Lower lobe of right lung (tissue), 2 donors: ENCODE measurements around the gene QRICH2. TPM values are rescaled to one million over a fixed set of nuclear protein-coding genes. Genes with fewer than 3 reads are reported as not detected.
A peak's percentile ranks its signal among the peaks of the same experiment; 100 is the strongest.
"Not testable (repeated sequence)": the region's sequence is repeated elsewhere in the genome, so short reads cannot be mapped to it uniquely, and the experiment has no call there.

Source experiments
- ATAC-seq, 2 donors: fragments of 200-7000 bp; cut with Tn5 transposase; one replicate each; pipeline ENCODE4 v1.9.1; 2020 to 2022; ENCODE audit warnings: mild to moderate bottlenecking in 2 of 2, moderate library complexity in 2 of 2
- DNase-seq: peaks from one replicate; pipeline ENCODE4 v3.0.0-alpha.2; 2020
- H3K27ac ChIP-seq: fragments of 200-600 bp; one replicate; pipeline ENCODE4 v1.8.0; 2022
- H3K27me3 ChIP-seq: fragments of 200-600 bp; one replicate; pipeline ENCODE4 v1.8.0; 2022; ENCODE audit warnings: low read depth
- H3K36me3 ChIP-seq: fragments of 200-600 bp; one replicate; pipeline ENCODE4 v1.8.0; 2022; ENCODE audit warnings: mild to moderate bottlenecking
- H3K4me1 ChIP-seq: fragments of 200-600 bp; one replicate; pipeline ENCODE4 v1.8.0; 2022
- H3K4me3 ChIP-seq: fragments of 200-600 bp; one replicate; pipeline ENCODE4 v1.8.0; 2022; ENCODE audit warnings: mild to moderate bottlenecking
- H3K9me3 ChIP-seq: fragments of 200-600 bp; one replicate; pipeline ENCODE4 v1.8.0; 2022
- CTCF ChIP-seq: fragments of 200-600 bp; IDR thresholded peaks from one replicate; pipeline ENCODE4 v1.8.0; 2022; ENCODE audit warnings: antibody characterized with exemption, mild to moderate bottlenecking
- intact Hi-C: fragments of 100-400 bp; cut with DNase I; formaldehyde crosslinking; loops from one replicate; pipeline ENCODE4 v1.11.0; 2022
- total RNA-seq: library from RNA; stranded (reverse); fragmentation: NEBNext Ultra II Directional; extraction: Animal tissue kit (Norgen Biotek cat#: 25700); gene quantifications from one replicate; pipeline ENCODE4 v1.2.1, GENCODE V29; 2021
- donor health status: DM: no; HTN: yes; CAD: no; lungs with severe emphysema.

The QRICH2 gene
- total RNA-seq, 1 donor from 2014 or later, result 4.5 TPM

- no peak overlapping the region for H3K4me3 ChIP-seq
- DNase-seq (no peak), ATAC-seq (no peak)
- no peaks in the 10 kb centered on the region for H3K36me3 ChIP-seq
- H3K27ac ChIP-seq, result no peak overlapping the region
- H3K27me3 ChIP-seq, result no peaks in the 10 kb centered on the region
- H3K9me3 ChIP-seq, result no peaks in the 10 kb centered on the region
- peaks cover 33% of the 10 kb centered on the region for H3K4me1 ChIP-seq
- intact Hi-C loops, result no loop called here
- no peak for TF ChIP-seq CTCF
Observed at GRCh38 chr17:76248013-76248782, 59.9 kb downstream of the QRICH2 start.

- ATAC-seq, result no peak
- no peak overlapping the region for H3K4me3 ChIP-seq
- no peak overlapping the region for H3K27ac ChIP-seq
- TF ChIP-seq CTCF, result no peak
- H3K9me3 ChIP-seq, result no peaks in the 10 kb centered on the region
- H3K4me1 ChIP-seq, result peaks cover 24% of the 10 kb centered on the region
- intact Hi-C loops, result no loop called here
- peaks cover under 1% of the 10 kb centered on the region for H3K27me3 ChIP-seq
- H3K36me3 ChIP-seq, result no peaks in the 10 kb centered on the region
- no peak for DNase-seq
Observed at GRCh38 chr17:76247304-76247703, 60.8 kb downstream of the QRICH2 start.

- ATAC-seq (peak; percentile 69 to 84), DNase-seq (no peak)
- no peak for TF ChIP-seq CTCF
- H3K27me3 ChIP-seq, result peaks cover 10% of the 10 kb centered on the region
- intact Hi-C loops, result no loop called here
- H3K36me3 ChIP-seq, result no peaks in the 10 kb centered on the region
- H3K4me1 ChIP-seq, result peaks cover 24% of the 10 kb centered on the region
- H3K9me3 ChIP-seq, result no peaks in the 10 kb centered on the region
- H3K4me3 ChIP-seq, result no peak overlapping the region
- H3K27ac ChIP-seq, result no peak overlapping the region
Observed at GRCh38 chr17:76246080-76247066, 61.7 kb downstream of the QRICH2 start.

GRCh38 chr17:76244721-76245120 is 63.4 kb downstream of the QRICH2 start:
- DNase-seq, H3K27ac ChIP-seq, H3K9me3 ChIP-seq, intact Hi-C loops, H3K36me3 ChIP-seq, H3K4me3 ChIP-seq, ATAC-seq: not testable (repeated sequence)
- Histone ChIP-seq H3K4me1 (peaks cover 31% of the 10 kb centered on the region), H3K27me3 (peaks cover 12% of the 10 kb centered on the region)

- intact Hi-C loops, result no loop called here
- no peaks in the 10 kb centered on the region for H3K9me3 ChIP-seq
- ATAC-seq (no peak), DNase-seq (no peak)
- no peak overlapping the region for H3K4me3 ChIP-seq
- peaks cover 15% of the 10 kb centered on the region for H3K27me3 ChIP-seq
- no peak overlapping the region for H3K27ac ChIP-seq
- no peak for TF ChIP-seq CTCF
- no peaks in the 10 kb centered on the region for H3K36me3 ChIP-seq
- peaks cover 35% of the 10 kb centered on the region for H3K4me1 ChIP-seq
Observed at GRCh38 chr17:76243826-76244679, 64.0 kb downstream of the QRICH2 start.
